Measurements from ENCODE around the gene LTN1.

- TF ChIP-seq POLR2A (IDR thresholded peaks at IDR 0.05) (no peak), CTCF (IDR thresholded peaks at IDR 0.05) (no peak)
These were observed 100.2 kb downstream of the LTN1 start for GRCh38 chr21:28892199-28893111.

Data from body of pancreas (tissue), 4 donors.